AG04449 (cell line): ENCODE results near the gene BTNL2.
"Not testable (repeated sequence)": the region's sequence is repeated elsewhere in the genome, so short reads cannot be mapped to it uniquely, and the experiment has no call there.

Experiments
- CTCF ChIA-PET: fragments of 350-600 bp; formaldehyde crosslinking; extraction: SDS; loops from one replicate; lab custom pipeline; 2021; ENCODE audit warnings: antibody characterized with exemption; lab: Yijun Ruan, JAX
- POLR2A ChIA-PET: fragments of 400-600, 350-600 bp; formaldehyde crosslinking; extraction: SDS; loops from one replicate; lab custom pipeline; 2020; ENCODE audit warnings: antibody characterized with exemption, inconsistent platforms; lab: Yijun Ruan, JAX
- DNase-seq: peaks from one replicate; pipeline ENCODE4 v3.0.0-alpha.2; 2010; ENCODE audit warnings: low read depth, low spot score
- H3K4me3 ChIP-seq: 2 replicates; pipeline ENCODE4 v1.5.1; 2011; ENCODE audit warnings: low read depth, mild to moderate bottlenecking, control low read depth, low read length
- TF ChIP-seq, protein P1 (sequence below): IDR thresholded peaks from one replicate; pipeline ENCODE4 v1.5.1; 2011; ENCODE audit warnings: mild to moderate bottlenecking, moderate library complexity, low read length, control low read depth, inconsistent platforms; ENCODE audit not compliant: insufficient read depth; ENCODE audit errors: missing control alignments

BTNL2 gene

DNA sequence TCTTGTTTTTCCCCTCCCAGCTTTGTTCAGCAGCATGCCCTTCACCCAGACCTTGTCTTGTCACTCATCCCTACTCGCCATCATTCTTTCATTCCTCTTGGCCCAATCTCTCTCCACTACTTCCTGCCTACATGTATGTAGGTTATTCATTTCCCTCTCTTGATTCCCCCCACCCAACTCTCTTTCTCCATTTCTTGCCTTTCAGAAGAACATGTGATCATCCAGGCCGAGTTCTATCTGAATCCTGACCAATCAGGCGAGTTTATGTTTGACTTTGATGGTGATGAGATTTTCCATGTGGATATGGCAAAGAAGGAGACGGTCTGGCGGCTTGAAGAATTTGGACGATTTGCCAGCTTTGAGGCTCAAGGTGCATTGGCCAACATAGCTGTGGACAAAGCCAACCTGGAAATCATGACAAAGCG lies 35.3 kb upstream of the BTNL2 start:
- CTCF ChIA-PET, result interaction anchor here (0.7 to 1.1 kb wide), 2 partner anchors 26 to 29 kb away, joined by 3 read pairs; no protein-coding TSS in a partner anchor
- no peak for DNase-seq
- no peak overlapping the region for H3K4me3 ChIP-seq
- TF ChIP-seq, protein P1, sequence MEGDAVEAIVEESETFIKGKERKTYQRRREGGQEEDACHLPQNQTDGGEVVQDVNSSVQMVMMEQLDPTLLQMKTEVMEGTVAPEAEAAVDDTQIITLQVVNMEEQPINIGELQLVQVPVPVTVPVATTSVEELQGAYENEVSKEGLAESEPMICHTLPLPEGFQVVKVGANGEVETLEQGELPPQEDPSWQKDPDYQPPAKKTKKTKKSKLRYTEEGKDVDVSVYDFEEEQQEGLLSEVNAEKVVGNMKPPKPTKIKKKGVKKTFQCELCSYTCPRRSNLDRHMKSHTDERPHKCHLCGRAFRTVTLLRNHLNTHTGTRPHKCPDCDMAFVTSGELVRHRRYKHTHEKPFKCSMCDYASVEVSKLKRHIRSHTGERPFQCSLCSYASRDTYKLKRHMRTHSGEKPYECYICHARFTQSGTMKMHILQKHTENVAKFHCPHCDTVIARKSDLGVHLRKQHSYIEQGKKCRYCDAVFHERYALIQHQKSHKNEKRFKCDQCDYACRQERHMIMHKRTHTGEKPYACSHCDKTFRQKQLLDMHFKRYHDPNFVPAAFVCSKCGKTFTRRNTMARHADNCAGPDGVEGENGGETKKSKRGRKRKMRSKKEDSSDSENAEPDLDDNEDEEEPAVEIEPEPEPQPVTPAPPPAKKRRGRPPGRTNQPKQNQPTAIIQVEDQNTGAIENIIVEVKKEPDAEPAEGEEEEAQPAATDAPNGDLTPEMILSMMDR, result no peak
- POLR2A ChIA-PET, result no interaction called here

DNA sequence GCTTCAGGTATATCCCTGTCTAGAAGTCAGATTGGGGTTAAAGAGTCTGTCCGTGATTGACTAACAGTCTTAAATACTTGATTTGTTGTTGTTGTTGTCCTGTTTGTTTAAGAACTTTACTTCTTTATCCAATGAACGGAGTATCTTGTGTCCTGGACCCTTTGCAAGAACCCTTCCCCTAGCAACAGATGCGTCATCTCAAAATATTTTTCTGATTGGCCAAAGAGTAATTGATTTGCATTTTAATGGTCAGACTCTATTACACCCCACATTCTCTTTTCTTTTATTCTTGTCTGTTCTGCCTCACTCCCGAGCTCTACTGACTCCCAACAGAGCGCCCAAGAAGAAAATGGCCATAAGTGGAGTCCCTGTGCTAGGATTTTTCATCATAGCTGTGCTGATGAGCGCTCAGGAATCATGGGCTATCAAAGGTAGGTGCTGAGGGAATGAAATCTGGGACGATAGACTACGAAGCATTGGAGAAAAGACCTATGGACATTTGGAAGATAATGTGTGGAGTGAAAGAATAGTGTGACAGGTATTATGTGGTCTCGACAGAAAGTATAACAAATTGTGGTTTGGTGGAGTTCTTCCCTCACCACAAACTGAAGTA lies 32.7 kb upstream of the BTNL2 start, which contains the start of gene HLA-DRA:
Gene HLA-DRA, plus strand, starts transcription at position 286 of the 613 bp plus-strand sequence. Its CDS starts 64 bp downstream, at position 350.
- DNase-seq, result no peak
- ChIA-PET CTCF (interaction anchor here (1.1 to 1.3 kb wide), 3 partner anchors 26 to 429 kb away, joined by 3 to 5 read pairs (median 4); no protein-coding TSS in a partner anchor), POLR2A (no interaction called here)
- TF ChIP-seq, protein P1, result no peak
- no peak within 1 kb of the TSS for H3K4me3 ChIP-seq

DNA sequence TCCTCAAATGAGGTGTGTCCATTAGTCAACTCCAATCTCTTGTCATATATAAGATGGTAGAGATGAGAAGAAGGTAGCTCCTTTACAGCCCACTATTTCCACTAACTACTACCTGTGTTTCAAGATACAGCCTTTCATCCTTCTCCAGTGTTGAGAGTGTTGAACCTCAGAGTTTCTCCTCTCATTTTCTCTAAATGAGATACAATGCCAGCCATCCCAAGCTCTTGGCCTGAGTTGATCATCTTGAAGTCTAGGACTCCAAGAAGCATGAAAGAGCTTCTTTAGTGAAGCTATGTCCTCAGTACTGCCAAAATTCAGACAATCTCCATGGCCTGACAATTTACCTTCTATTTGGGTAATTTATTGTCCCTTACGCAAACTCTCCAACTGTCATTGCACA lies 32.2 kb upstream of the BTNL2 start:
- H3K4me3 ChIP-seq, result no peak overlapping the region
- TF ChIP-seq, protein P1, result no peak
- no peak for DNase-seq
- ChIA-PET POLR2A (no interaction called here), CTCF (interaction anchor here (1.1 to 1.3 kb wide), 3 partner anchors 26 to 429 kb away, joined by 3 to 5 read pairs (median 4); no protein-coding TSS in a partner anchor)

DNA sequence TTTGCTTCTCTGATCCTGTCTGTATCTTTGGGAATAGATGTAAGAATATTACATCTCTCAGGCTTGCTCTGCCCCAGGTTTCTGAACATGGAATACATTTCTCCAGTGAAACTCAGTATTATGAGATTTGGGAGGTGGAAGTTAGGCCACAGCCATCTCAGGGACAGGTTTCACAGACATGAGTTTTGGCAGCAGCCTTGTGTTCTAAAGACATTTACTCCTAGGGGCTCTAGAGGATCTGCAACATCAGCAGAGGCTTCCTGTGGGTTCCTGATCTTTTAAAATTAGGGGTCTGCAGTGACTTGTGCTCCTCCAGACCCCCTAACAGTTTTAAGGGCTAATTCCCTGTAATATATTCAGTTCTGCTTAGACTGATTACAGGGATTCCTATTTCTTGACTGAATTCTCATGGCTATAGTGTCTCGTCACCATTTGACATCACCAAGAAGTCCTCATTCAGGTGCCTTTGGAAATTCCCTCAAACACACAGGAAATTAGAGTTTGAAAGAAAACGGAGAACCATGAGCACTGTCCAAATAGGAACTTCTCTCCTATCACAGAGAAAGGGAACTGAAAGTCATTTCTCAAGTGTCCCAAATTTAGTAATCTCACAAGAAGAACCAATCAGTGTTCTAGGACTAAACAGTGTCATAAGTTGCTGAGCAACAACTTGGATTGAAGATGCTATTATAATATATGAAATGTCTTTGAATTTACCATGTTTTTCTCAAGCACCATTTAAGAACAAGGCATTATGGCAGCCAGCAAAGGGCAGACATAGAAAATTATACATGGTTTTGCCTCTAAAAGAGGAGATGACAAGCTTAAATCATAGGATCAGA lies 30.2 kb upstream of the BTNL2 start:
- CTCF ChIA-PET, result no interaction called here
- DNase-seq, result no peak
- POLR2A ChIA-PET, result no interaction called here
- no peak overlapping the region for H3K4me3 ChIP-seq
- TF ChIP-seq, protein P1, result no peak

DNA sequence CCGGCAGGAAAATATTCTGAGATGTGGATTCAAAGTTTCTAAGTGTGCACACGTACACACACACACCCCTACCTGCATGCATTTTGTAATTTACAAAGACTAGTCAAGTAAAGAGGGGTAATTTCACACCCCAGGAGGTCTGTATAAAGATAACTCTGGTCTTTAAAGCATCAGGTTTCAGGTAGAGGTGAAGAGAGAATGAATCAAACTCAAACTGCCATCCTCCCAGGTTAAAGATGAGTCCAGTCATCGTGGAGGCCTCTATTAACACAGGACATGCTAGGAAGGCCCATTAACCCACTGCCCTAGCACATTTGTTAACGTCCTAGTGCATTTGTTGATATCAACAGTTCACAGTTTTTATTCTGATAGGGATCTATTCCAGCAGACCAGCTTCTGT lies 29.2 kb upstream of the BTNL2 start:
- TF ChIP-seq, protein P1, result no peak
- POLR2A ChIA-PET, result no interaction called here
- no peak for DNase-seq
- CTCF ChIA-PET, result interaction anchor here (1.1 kb wide), 1 partner anchor 264 kb away, joined by 5 read pairs; no protein-coding TSS in a partner anchor
- no peak overlapping the region for H3K4me3 ChIP-seq

DNA sequence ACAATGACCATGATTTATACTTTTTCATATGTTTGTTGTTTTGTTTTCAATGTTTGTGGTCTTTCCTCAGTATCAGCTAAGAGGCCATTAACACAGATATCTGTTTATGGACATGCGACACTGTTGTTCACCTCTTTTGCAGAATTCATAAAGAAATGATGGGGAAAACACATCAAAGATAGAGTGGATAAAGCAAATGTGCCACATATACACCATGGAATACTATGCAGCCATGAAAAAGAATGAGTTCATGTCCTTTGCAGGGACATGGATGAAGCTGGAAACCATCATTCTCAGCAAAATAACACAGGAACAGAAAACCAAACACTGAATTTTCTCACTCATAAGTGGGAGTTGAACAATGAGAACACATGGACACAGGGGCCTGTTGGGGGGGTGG lies 27.0 kb upstream of the BTNL2 start:
- DNase-seq, H3K4me3 ChIP-seq, POLR2A ChIA-PET: not testable (repeated sequence)
- CTCF ChIA-PET, result interaction anchor here (1.6 to 1.7 kb wide), 2 partner anchors 20 to 178 kb away, joined by 3 to 4 read pairs; no protein-coding TSS in a partner anchor
